GM23338 (cell line): ENCODE data around the gene CADPS. TPM values are rescaled to one million over a fixed set of nuclear protein-coding genes. Genes with fewer than 3 reads are reported as not detected.

Experiments
- ATAC-seq: fragments of 200-7000 bp; cut with Tn5 transposase; 3 replicates; pipeline ENCODE4 v1.9.1; 2020
- DNase-seq: peaks from one replicate; pipeline ENCODE4 v3.0.0-alpha.2; 2015; ENCODE audit warnings: low spot score
- H2AFZ ChIP-seq: fragments of 200-600 bp; sonication (generic); 2 replicates; pipeline ENCODE4 v1.8.0; 2016; ENCODE audit warnings: antibody characterized with exemption, mild to moderate bottlenecking, moderate library complexity
- H3F3A ChIP-seq: fragments of 200-600 bp; sonication (generic); replicated peaks from 2 replicates; pipeline ENCODE4 v1.8.0; 2017; ENCODE audit warnings: antibody characterized with exemption, mixed run types, low read depth
- H3K27ac ChIP-seq: fragments of 200-600 bp; sonication (generic); 2 replicates; pipeline ENCODE4 v1.6.1; 2016; ENCODE audit warnings: low read depth
- H3K27me3 ChIP-seq: fragments of 200-600 bp; sonication (generic); 2 replicates; pipeline ENCODE4 v1.8.0; 2016; ENCODE audit warnings: mild to moderate bottlenecking, mixed run types, moderate library complexity; ENCODE audit not compliant: insufficient read depth
- H3K36me3 ChIP-seq: fragments of 200-600 bp; sonication (generic); 2 replicates; pipeline ENCODE4 v1.8.0; 2016; ENCODE audit warnings: mild to moderate bottlenecking; ENCODE audit not compliant: insufficient read depth
- H3K4me1 ChIP-seq: fragments of 200-600 bp; sonication (generic); 2 replicates; pipeline ENCODE4 v1.8.0; 2016; ENCODE audit warnings: mild to moderate bottlenecking, moderate library complexity; ENCODE audit not compliant: insufficient read depth
- H3K4me2 ChIP-seq: fragments of 200-600 bp; sonication (generic); 2 replicates; pipeline ENCODE4 v1.7.1; 2017; ENCODE audit warnings: mixed run types
- H3K4me3 ChIP-seq: fragments of 200-600 bp; sonication (generic); 2 replicates; pipeline ENCODE4 v1.6.1; 2016; ENCODE audit warnings: mixed run types
- H3K79me2 ChIP-seq: fragments of 200-600 bp; sonication (generic); replicated peaks from 2 replicates; pipeline ENCODE4 v1.8.0; 2017; ENCODE audit warnings: mild to moderate bottlenecking; ENCODE audit not compliant: insufficient read depth
- H3K9me2 ChIP-seq: fragments of 200-600 bp; sonication (generic); 2 replicates; pipeline ENCODE4 v1.8.0; 2017; ENCODE audit not compliant: insufficient read depth
- H4K20me1 ChIP-seq: fragments of 200-600 bp; sonication (generic); replicated peaks from 2 replicates; pipeline ENCODE4 v1.8.0; 2017; ENCODE audit warnings: mild to moderate bottlenecking; ENCODE audit not compliant: insufficient read depth
- H3K27ac Mint-ChIP-seq: 2 replicates; pipeline ENCODE4 v1.8.0; 2020; ENCODE audit warnings: inconsistent platforms, mild to moderate bottlenecking, moderate library complexity, mixed read lengths
- H3K27me3 Mint-ChIP-seq: 3 replicates; pipeline ENCODE4 v1.8.0; 2022; ENCODE audit warnings: low read depth, mild to moderate bottlenecking, moderate library complexity, mixed read lengths, inconsistent platforms; ENCODE audit not compliant: insufficient read depth, poor library complexity
- H3K36me3 Mint-ChIP-seq: 3 replicates; pipeline ENCODE4 v1.8.0; 2021; ENCODE audit warnings: low read depth, mild to moderate bottlenecking, inconsistent platforms, moderate library complexity, mixed read lengths
- H3K4me1 Mint-ChIP-seq: 3 replicates; pipeline ENCODE4 v1.8.0; 2020; ENCODE audit warnings: mild to moderate bottlenecking, inconsistent platforms, mixed read lengths
- H3K4me3 Mint-ChIP-seq: 3 replicates; pipeline ENCODE4 v1.8.0; 2021; ENCODE audit warnings: moderate library complexity, mild to moderate bottlenecking, inconsistent platforms, mixed read lengths
- H3K9me3 Mint-ChIP-seq: 3 replicates; pipeline ENCODE4 v1.8.0; 2020; ENCODE audit warnings: moderate library complexity, mild to moderate bottlenecking, inconsistent platforms, mixed read lengths
- CREB1 ChIP-seq: fragments of 250-450 bp; sonication (Bioruptor Pico); IDR thresholded peaks from 2 replicates; pipeline ENCODE4 v1.5.0; 2020; ENCODE audit warnings: low read depth, mild to moderate bottlenecking, moderate library complexity
- CTCF ChIP-seq, 2 experiments: fragments of 200-600 bp in 1 of 2; sonication (generic) in 1 of 2; conservative IDR thresholded peaks; 2 replicates each; pipeline versions ENCODE4 v1.5.1 to v1.6.1; 2016 to 2017; ENCODE audit warnings: antibody characterized with exemption in 2 of 2, low read depth in 2 of 2, mild to moderate bottlenecking in 2 of 2, moderate library complexity in 1 of 2
- ETS1 ChIP-seq: IDR thresholded peaks from 2 replicates; pipeline ENCODE4 v1.6.1; 2016; ENCODE audit warnings: antibody characterized with exemption
- EZH2 ChIP-seq: fragments of 200-600 bp; sonication (generic); IDR thresholded peaks from one replicate; pipeline ENCODE4 v1.8.0; 2017; ENCODE audit warnings: antibody characterized with exemption, mild to moderate bottlenecking, low read depth; ENCODE audit not compliant: unreplicated experiment
- EZH2phosphoT487 ChIP-seq: fragments of 200-600 bp; sonication (generic); IDR thresholded peaks from one replicate; pipeline ENCODE4 v1.8.1; 2018; ENCODE audit warnings: antibody characterized with exemption; ENCODE audit not compliant: unreplicated experiment
- JUNB ChIP-seq: IDR thresholded peaks from one replicate; pipeline ENCODE4 v1.6.1; 2016; ENCODE audit warnings: antibody characterized with exemption; ENCODE audit not compliant: unreplicated experiment
- NANOG ChIP-seq: IDR thresholded peaks from 2 replicates; pipeline ENCODE4 v1.6.1; 2016; ENCODE audit warnings: antibody characterized with exemption, borderline replicate concordance
- POLR2AphosphoS5 ChIP-seq: IDR thresholded peaks from 2 replicates; pipeline ENCODE4 v1.6.1; 2016; ENCODE audit warnings: antibody characterized with exemption, low read depth
- REST ChIP-seq: IDR thresholded peaks from one replicate; pipeline ENCODE4 v1.6.1; 2018; ENCODE audit warnings: antibody characterized with exemption; ENCODE audit not compliant: unreplicated experiment
- STAT1 ChIP-seq: IDR thresholded peaks from one replicate; pipeline ENCODE4 v1.6.1; 2016; ENCODE audit warnings: antibody characterized with exemption; ENCODE audit not compliant: unreplicated experiment
- ZNF114 ChIP-seq: fragments of 250-450 bp; sonication (Bioruptor Pico); IDR thresholded peaks from 2 replicates; pipeline ENCODE4 v1.5.0; 2020; ENCODE audit warnings: mild to moderate bottlenecking, moderate library complexity
- ZNF331 ChIP-seq: fragments of 250-450 bp; sonication (Bioruptor Pico); IDR thresholded peaks from 2 replicates; pipeline ENCODE4 v1.5.0; 2020; ENCODE audit warnings: low read depth, mild to moderate bottlenecking, moderate library complexity
- ZNF462 ChIP-seq: fragments of 250-450 bp; sonication (Bioruptor Pico); IDR thresholded peaks from 2 replicates; pipeline ENCODE4 v1.5.0; 2020; ENCODE audit warnings: mild to moderate bottlenecking, moderate library complexity
- polyA plus RNA-seq: library from polyadenylated mRNA; unstranded; fragments of >200 nt; fragmentation: Nextera tagmentation; extraction: Ambion mirVana; gene quantifications from 2 replicates; pipeline ENCODE4 v1.2.1, GENCODE V29; 2016
- total RNA-seq: library from RNA; depleted of rRNA; stranded (reverse); fragments of >200 nt; shearing (Covaris generic); gene quantifications from 2 replicates; pipeline ENCODE4 v1.2.3, GENCODE V29; 2014

Gene CADPS
- total and polyA plus RNA-seq, 2 experiments from 2014 or later: 14.7 to 22.0 TPM

- Mint-ChIP-seq H3K9me3 (no peaks in the 10 kb centered on the region), H3K4me3 (no peak overlapping the region), H3K36me3 (no peaks in the 10 kb centered on the region), H3K27me3 (no peaks in the 10 kb centered on the region), H3K4me1 (peaks cover 31% of the 10 kb centered on the region), H3K27ac (no peak overlapping the region)
- ATAC-seq (no peak), DNase-seq (no peak)
- Histone ChIP-seq H4K20me1 (no peaks in the 10 kb centered on the region), H3F3A (no peaks in the 10 kb centered on the region), H3K4me1 (peaks cover 13% of the 10 kb centered on the region), H3K4me2 (no peak overlapping the region), H3K4me3 (no peak overlapping the region), H3K27me3 (no peaks in the 10 kb centered on the region), H2AFZ (no peak overlapping the region), H3K36me3 (no peaks in the 10 kb centered on the region), H3K79me2 (no peaks in the 10 kb centered on the region), H3K9me2 (no peaks in the 10 kb centered on the region), H3K27ac (no peak overlapping the region)
- TF ChIP-seq ZNF331 (CRISPR knock-in tag): no peak
- TF ChIP-seq REST: no peak
- no peak for TF ChIP-seq EZH2
- no peak for TF ChIP-seq STAT1
- TF ChIP-seq ZNF114: no peak
- no peak for TF ChIP-seq CREB1 (CRISPR knock-in tag)
- TF ChIP-seq ZNF462: no peak
- no peak for TF ChIP-seq CTCF (conservative IDR thresholded peaks at IDR 0.05; ENCODE audit: low read depth in 2 of 2)
- TF ChIP-seq ETS1: no peak
- no peak for TF ChIP-seq POLR2AphosphoS5
- TF ChIP-seq EZH2phosphoT487: no peak
- TF ChIP-seq JUNB: no peak
- no peak for TF ChIP-seq NANOG
Measured at GRCh38 chr3:62812631-62813030, 62.6 kb downstream of the CADPS start.
